Endothelial cell of umbilical vein (primary cell): Measurements from ENCODE around the gene DIAPH1. TPM values are rescaled to one million over a fixed set of nuclear protein-coding genes. Genes with fewer than 3 reads are reported as not detected.
A peak's percentile ranks its signal among the peaks of the same experiment; 100 is the strongest.

Experiments
- BruUV-seq: library from RNA; stranded (reverse); fragments of 400-500 nt; replicated peaks from 2 replicates; lab custom pipeline; 2021; lab: Mats Ljungman, UMichigan
- CTCF ChIA-PET: fragments of 300-600, 350-600 bp; sonication (Branson Sonifier 250); formaldehyde crosslinking; loops from one replicate; lab custom pipeline; 2021; ENCODE audit warnings: antibody characterized with exemption, inconsistent platforms; lab: Charles Lee
- POLR2A ChIA-PET: fragments of 300-600, 350-600 bp; sonication (Branson Sonifier 250); formaldehyde crosslinking; loops from one replicate; lab custom pipeline; 2021; ENCODE audit warnings: antibody characterized with exemption, inconsistent platforms; lab: Charles Lee
- DNase-seq: peaks from one replicate; pipeline ENCODE4 v3.0.0-alpha.2; 2011; ENCODE audit warnings: low read depth, low spot score
- FAIRE-seq: peaks from 2 replicates; lab custom pipeline; 2011; peaks lifted over from hg19 to GRCh38; lab: Jason Lieb, UNC
- H2AFZ ChIP-seq: 2 replicates; pipeline ENCODE4 v1.6.0; 2012; ENCODE audit warnings: low read depth, low read length, control low read depth, inconsistent platforms
- H3K27ac ChIP-seq: 2 replicates; pipeline ENCODE4 v1.5.1; 2011; ENCODE audit warnings: low read depth, mild to moderate bottlenecking, control low read depth, low read length, moderate library complexity; ENCODE audit not compliant: insufficient read depth
- H3K27me3 ChIP-seq, 2 experiments: 2 replicates each; pipeline versions ENCODE4 v1.6.0 to v1.6.1; 2011; ENCODE audit warnings: low read length in 2 of 2, mixed read lengths in 1 of 2; ENCODE audit not compliant: control insufficient read depth in 2 of 2, insufficient read depth in 2 of 2
- H3K36me3 ChIP-seq, 2 experiments: 2 replicates in 1 of 2; 3 replicates in 1 of 2; pipeline ENCODE4 v1.5.1; 2011; ENCODE audit warnings: low read length in 2 of 2, mild to moderate bottlenecking in 1 of 2, moderate library complexity in 1 of 2; ENCODE audit not compliant: control insufficient read depth in 2 of 2, insufficient read depth in 2 of 2; ENCODE audit errors: extremely low read depth in 1 of 2
- H3K4me1 ChIP-seq: 3 replicates; pipeline ENCODE4 v1.5.1; 2011; ENCODE audit warnings: mild to moderate bottlenecking, low read length; ENCODE audit not compliant: control insufficient read depth, insufficient read depth; ENCODE audit errors: extremely low read depth
- H3K4me2 ChIP-seq: 2 replicates; pipeline ENCODE4 v1.6.1; 2011; ENCODE audit warnings: low read length, control low read depth, mixed read lengths; ENCODE audit not compliant: insufficient read depth
- H3K4me3 ChIP-seq, 3 experiments: fragments of 200-600 bp in 1 of 3; sonication (generic), shearing (Covaris generic) in 1 of 3; replicated peaks in 1 of 3; 2 replicates each; pipeline ENCODE4 v1.5.1; 2011 to 2016; ENCODE audit warnings: control low read depth in 3 of 3, low read length in 3 of 3, mild to moderate bottlenecking in 2 of 3, inconsistent platforms in 1 of 3, low read depth in 1 of 3, moderate library complexity in 1 of 3; ENCODE audit not compliant: insufficient read depth in 1 of 3
- H3K79me2 ChIP-seq: 2 replicates; pipeline ENCODE4 v1.6.0; 2012; ENCODE audit warnings: low read length, inconsistent platforms; ENCODE audit not compliant: control insufficient read depth, insufficient read depth
- H3K9ac ChIP-seq: replicated peaks from 2 replicates; pipeline ENCODE3; 2011; ENCODE audit warnings: low read length, control low read depth; ENCODE audit not compliant: insufficient read depth; ENCODE audit errors: extremely low read depth
- H3K9me1 ChIP-seq: replicated peaks from 3 replicates; pipeline ENCODE4 v1.6.0; 2011; ENCODE audit warnings: mild to moderate bottlenecking, low read length; ENCODE audit not compliant: control insufficient read depth, insufficient read depth; ENCODE audit errors: extremely low read depth
- H3K9me3 ChIP-seq: replicated peaks from 2 replicates; pipeline ENCODE4 v1.5.1; 2012; ENCODE audit warnings: low read length, inconsistent platforms; ENCODE audit not compliant: control insufficient read depth, insufficient read depth
- H4K20me1 ChIP-seq: replicated peaks from 2 replicates; pipeline ENCODE3; 2011; ENCODE audit warnings: mild to moderate bottlenecking, low read length; ENCODE audit not compliant: control insufficient read depth, insufficient read depth; ENCODE audit errors: extremely low read depth
- EZH2 ChIP-seq: IDR thresholded peaks from 2 replicates; pipeline ENCODE4 v1.6.1; 2012; ENCODE audit warnings: borderline replicate concordance, low read depth, mild to moderate bottlenecking, moderate library complexity, low read length, inconsistent platforms; ENCODE audit not compliant: severe bottlenecking
- FOS ChIP-seq: IDR thresholded peaks from 2 replicates; pipeline ENCODE4 v1.6.1; 2011; ENCODE audit warnings: mild to moderate bottlenecking, low read length, moderate library complexity, borderline replicate concordance; ENCODE audit not compliant: insufficient read depth
- GATA2 ChIP-seq: IDR thresholded peaks from 2 replicates; pipeline ENCODE4 v1.7.0; 2011; ENCODE audit warnings: low read depth, mild to moderate bottlenecking, moderate library complexity, mixed read lengths, low read length; ENCODE audit not compliant: insufficient read length, insufficient read depth
- JUN ChIP-seq: IDR thresholded peaks from 2 replicates; pipeline ENCODE4 v1.6.1; 2011; ENCODE audit warnings: borderline replicate concordance, low read depth; ENCODE audit not compliant: insufficient read length, insufficient read depth
- POLR2A ChIP-seq: IDR thresholded peaks from 2 replicates; pipeline ENCODE4 v1.6.1; 2012; ENCODE audit warnings: low read depth, mild to moderate bottlenecking, control low read depth, low read length
- POLR2AphosphoS5 ChIP-seq: IDR thresholded peaks from 2 replicates; pipeline ENCODE4 v1.6.1; 2012; ENCODE audit warnings: low read depth, mild to moderate bottlenecking, control low read depth, low read length, moderate library complexity; ENCODE audit not compliant: insufficient read depth
- dilution Hi-C: fragments of 300-500 bp; cut with MboI; formaldehyde crosslinking; loops from one replicate; pipeline ENCODE4 v1.15.0; 2019; ENCODE audit warnings: low sequenced_read_pairs; ENCODE audit not compliant: extremely low pct_ligation_motif_present
- intact Hi-C: fragments of 100-400 bp; cut with micrococcal nuclease; formaldehyde crosslinking; loops from one replicate; pipeline ENCODE4 v1.10.0; 2022
- polyA plus RNA-seq, 4 experiments: library from polyadenylated mRNA; depleted of rRNA in 3 of 4; stranded (reverse) in 3 of 4; unstranded in 1 of 4; fragments of >200 nt; gene quantifications; 2 replicates each; pipeline versions ENCODE4 v1.2.1 to v1.2.3, GENCODE V29; 2011 to 2012; ENCODE audit warnings: missing spikeins in 1 of 4
- total RNA-seq: library from RNA; stranded (reverse); gene quantifications from 2 replicates; pipeline ENCODE4 v1.2.3, GENCODE V29; 2021
- TF ChIP-seq, protein P1 (sequence below): IDR thresholded peaks from 2 replicates; pipeline ENCODE4 v1.6.1; 2011; ENCODE audit not compliant: insufficient read depth, insufficient read length

DIAPH1 gene
- total and polyA plus RNA-seq, 2 donors (not counting 3 experiments of a cell fraction or from before 2014, with no cell fraction given): 68.6 to 105 TPM

GRCh38 chr5:141657404-141657803 lies 38.6 kb upstream of the DIAPH1 start:
- CTCF ChIA-PET: interaction anchor here (1.4 to 1.6 kb wide), 5 partner anchors 7 to 303 kb away, joined by 3 to 6 read pairs (median 4); partner anchors contain the start of genes HDAC3 and RELL2

GRCh38 chr5:141656396-141656795 lies 37.6 kb upstream of the DIAPH1 start:
- dilution Hi-C loops: no loop called here
- Histone ChIP-seq H3K4me3 (no peak overlapping the region), H3K27me3 (no peaks in the 10 kb centered on the region), H3K79me2 (peaks cover 3% of the 10 kb centered on the region), H3K36me3 (peaks cover 31 to 52% of the 10 kb centered on the region in 2 experiments), H3K27ac (no peak overlapping the region), H2AFZ (no peak overlapping the region), H3K9me3 (no peaks in the 10 kb centered on the region), H3K4me2 (no peak overlapping the region), H3K4me1 (peaks cover 16% of the 10 kb centered on the region), H4K20me1 (no peaks in the 10 kb centered on the region), H3K9me1 (no peaks in the 10 kb centered on the region), H3K9ac (no peak overlapping the region)
- ChIA-PET POLR2A (no interaction called here), CTCF (interaction anchor here (1.4 kb wide), 1 partner anchor 8 kb away, joined by 3 read pairs; no protein-coding TSS in a partner anchor)
- BruUV-seq: no TSS peak
- intact Hi-C loops: no loop called here
- DNase-seq (no peak), FAIRE-seq (no peak)
- no peak for TF ChIP-seq POLR2A
- TF ChIP-seq JUN: no peak
- no peak for TF ChIP-seq GATA2
- no peak for TF ChIP-seq FOS
- TF ChIP-seq POLR2AphosphoS5: no peak

More at GRCh38 chr5:141657404-141657803, 38.6 kb upstream of the DIAPH1 start:
- Histone ChIP-seq H3K27ac (peak overlapping the region; percentile 36), H3K9ac (no peak overlapping the region), H4K20me1 (no peaks in the 10 kb centered on the region), H3K79me2 (peaks cover 3% of the 10 kb centered on the region), H3K27me3 (no peaks in the 10 kb centered on the region), H3K4me1 (peaks cover 10% of the 10 kb centered on the region), H3K4me2 (no peak overlapping the region), H3K4me3 (no peak overlapping the region), H3K9me1 (no peaks in the 10 kb centered on the region), H3K36me3 (peaks cover 37 to 59% of the 10 kb centered on the region in 2 experiments), H3K9me3 (no peaks in the 10 kb centered on the region), H2AFZ (no peak overlapping the region)
- FAIRE-seq (no peak), DNase-seq (no peak)
- TF ChIP-seq, protein P1, sequence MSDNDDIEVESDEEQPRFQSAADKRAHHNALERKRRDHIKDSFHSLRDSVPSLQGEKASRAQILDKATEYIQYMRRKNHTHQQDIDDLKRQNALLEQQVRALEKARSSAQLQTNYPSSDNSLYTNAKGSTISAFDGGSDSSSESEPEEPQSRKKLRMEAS: no peak
- TF ChIP-seq POLR2AphosphoS5: no peak
- TF ChIP-seq GATA2: no peak
- no peak for TF ChIP-seq EZH2
- intact Hi-C loops: no loop called here
- POLR2A ChIA-PET: no interaction called here
- no TSS peak for BruUV-seq
- dilution Hi-C loops: no loop called here
